Measurements from ENCODE around the gene U2AF2. TPM values are rescaled to one million over a fixed set of nuclear protein-coding genes. Genes with fewer than 3 reads are reported as not detected.

The U2AF2 gene
- polyA plus RNA-seq, 1 of the 3 experiments (the other 2 are of a cell fraction) = 321 TPM

GRCh38 chr19:55661826-55662225 is 7.0 kb downstream of the U2AF2 start:
- Histone ChIP-seq H3K9ac (no peak overlapping the region), H3K27ac (ENCODE audit: low read depth in 2 of 2, low read length in 1 of 2) (no peak overlapping the region), H3K4me3 (ENCODE audit: low read depth in 2 of 2, low read length in 1 of 2) (no peak overlapping the region), H4K20me1 (ENCODE audit: insufficient read depth) (peaks cover 86% of the 10 kb centered on the region), H3F3A (replicated peaks; ENCODE audit: insufficient read depth) (no peaks in the 10 kb centered on the region), H3K27me3 (ENCODE audit: insufficient read depth) (no peaks in the 10 kb centered on the region), H3K36me3 (replicated peaks in 1 of 2; ENCODE audit: control insufficient read depth in 1 of 2, insufficient read depth in 2 of 2, low read length in 1 of 2) (peaks cover 29 to 63% of the 10 kb centered on the region in 2 experiments), H2AFZ (ENCODE audit: low read depth) (no peak overlapping the region), H3K9me3 (no peaks in the 10 kb centered on the region), H3K9me2 (no peaks in the 10 kb centered on the region), H3K4me2 (no peak overlapping the region), H3K79me2 (ENCODE audit: insufficient read depth) (peaks cover 95% of the 10 kb centered on the region), H3K4me1 (ENCODE audit: control insufficient read depth in 1 of 2, insufficient read depth in 2 of 2, low read depth in 1 of 2, low read length in 1 of 2) (peaks cover 10 to 21% of the 10 kb centered on the region in 2 experiments; a peak in 3 of 4 replicates)
- no peak for TF ChIP-seq TAF1 (IDR thresholded peaks at IDR 0.05; ENCODE audit: borderline replicate concordance, low read depth, low read length)
- TF ChIP-seq FOXJ3 (CRISPR knock-in tag; IDR thresholded peaks at IDR 0.05) = no peak
- TF ChIP-seq POLR2AphosphoS5 (IDR thresholded peaks at IDR 0.05; ENCODE audit: low read depth, low read length) = no peak
- no peak for TF ChIP-seq EZH2phosphoT487 (IDR thresholded peaks at IDR 0.05; ENCODE audit: borderline replicate concordance, low read depth)
- TF ChIP-seq USF1 (IDR thresholded peaks at IDR 0.05; ENCODE audit: borderline replicate concordance, low read depth) = no peak
- TF ChIP-seq YY1 (IDR thresholded peaks at IDR 0.05; ENCODE audit: low read depth) = no peak
- TF ChIP-seq FOSL2 (IDR thresholded peaks at IDR 0.05; ENCODE audit: borderline replicate concordance, low read depth) = no peak
- TF ChIP-seq USF2 (IDR thresholded peaks at IDR 0.05; ENCODE audit: borderline replicate concordance, low read depth, low read length) = no peak
- no peak for TF ChIP-seq MEF2A (IDR thresholded peaks at IDR 0.05; ENCODE audit: borderline replicate concordance, low read depth)
- TF ChIP-seq CHD2 (IDR thresholded peaks at IDR 0.05; ENCODE audit: low read length, partially characterized antibody) = no peak
- no peak for TF ChIP-seq MAX (IDR thresholded peaks at IDR 0.05; ENCODE audit: low read depth)
- no peak for TF ChIP-seq JUND (IDR thresholded peaks at IDR 0.05)
- CTCF ChIA-PET = interaction anchor here (1.8 kb wide), 1 partner anchor 10 kb away, joined by 7 read pairs; no protein-coding TSS in a partner anchor
- POLR2A ChIA-PET = no interaction called here
- DNase-seq = no peak
- 88% methylated on average over 7 of the region's 7 CpGs for WGBS (ENCODE audit: low lambda C conversion rate)

GRCh38 chr19:55663846-55664536 is 9.2 kb downstream of the U2AF2 start:
- no peak for DNase-seq
- H3K9me2 ChIP-seq = no peaks in the 10 kb centered on the region
- ChIA-PET CTCF (interaction anchor here (0.8 to 2.2 kb wide), 5 partner anchors 7 to 33 kb away, joined by 3 to 9 read pairs (median 4); partner anchors contain the start of gene CCDC106), POLR2A (no interaction called here)
- peaks cover 86% of the 10 kb centered on the region for H4K20me1 ChIP-seq (ENCODE audit: insufficient read depth)
- H3K36me3 ChIP-seq (replicated peaks in 1 of 2; ENCODE audit: control insufficient read depth in 1 of 2, insufficient read depth in 2 of 2, low read length in 1 of 2) = peaks cover 25 to 75% of the 10 kb centered on the region in 2 experiments
- H3K9me3 ChIP-seq = no peaks in the 10 kb centered on the region
- H3F3A ChIP-seq (replicated peaks; ENCODE audit: insufficient read depth) = no peaks in the 10 kb centered on the region
- no peaks in the 10 kb centered on the region; a peak in 1 of 4 replicates for H3K4me1 ChIP-seq (ENCODE audit: control insufficient read depth in 1 of 2, insufficient read depth in 2 of 2, low read depth in 1 of 2, low read length in 1 of 2)
- peaks cover 93% of the 10 kb centered on the region for H3K79me2 ChIP-seq (ENCODE audit: insufficient read depth)
- no peak overlapping the region for H3K4me2 ChIP-seq
- no peaks in the 10 kb centered on the region for H3K27me3 ChIP-seq (ENCODE audit: insufficient read depth)
- 93% methylated on average over 18 of the region's 20 CpGs for WGBS (ENCODE audit: low lambda C conversion rate)
- H2AFZ ChIP-seq (ENCODE audit: low read depth) = no peak overlapping the region
- no peak overlapping the region for H3K9ac ChIP-seq
- H3K27ac ChIP-seq (ENCODE audit: low read depth in 2 of 2, low read length in 1 of 2) = no peak overlapping the region
- no peak overlapping the region for H3K4me3 ChIP-seq (ENCODE audit: low read depth in 2 of 2, low read length in 1 of 2)
- TF ChIP-seq SIN3A (IDR thresholded peaks at IDR 0.05; ENCODE audit: borderline replicate concordance, low read depth, low read length) (no peak), USF1 (IDR thresholded peaks at IDR 0.05; ENCODE audit: borderline replicate concordance, low read depth) (no peak), FOSL2 (IDR thresholded peaks at IDR 0.05; ENCODE audit: borderline replicate concordance, low read depth) (no peak), FOXM1 (IDR thresholded peaks at IDR 0.05; ENCODE audit: low read depth) (no peak), PBX3 (IDR thresholded peaks at IDR 0.05) (no peak), CTCF (IDR thresholded peaks at IDR 0.05) (no peak), CHD2 (IDR thresholded peaks at IDR 0.05; ENCODE audit: low read length, partially characterized antibody) (no peak)
